GM18505 (cell line): ENCODE measurements around the gene SMIM45.

ENCODE experiments used
- ATAC-seq: cut with Tn5 transposase; IDR thresholded peaks from one replicate; pipeline ENCODE4 v1.9.1; 2021; ENCODE audit not compliant: unreplicated experiment
- POLR2A ChIP-seq: IDR thresholded peaks from 4 replicates; pipeline ENCODE4 v1.6.1; 2011; ENCODE audit warnings: borderline replicate concordance; ENCODE audit not compliant: insufficient read depth, insufficient read length; ENCODE audit errors: extremely low read depth

Gene SMIM45

DNA sequence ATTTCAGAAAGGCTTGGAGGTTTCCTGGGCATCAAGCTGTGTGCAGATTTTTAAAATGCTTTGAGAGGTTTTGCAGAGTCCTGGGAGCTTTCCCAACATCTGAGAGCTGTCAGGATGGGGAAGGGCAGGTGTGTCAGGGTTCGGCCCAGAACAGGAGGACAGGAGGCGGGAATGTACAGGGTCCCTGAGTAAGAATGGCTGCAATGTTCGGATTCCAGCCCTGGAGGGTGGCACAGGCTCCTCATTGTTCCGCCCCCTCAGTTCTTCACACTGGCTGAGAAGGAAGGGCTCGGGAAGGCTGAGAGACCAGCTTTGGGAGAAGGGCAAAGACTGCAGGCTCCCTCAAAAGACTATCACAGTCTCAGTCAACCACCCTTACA, 12.2 kb downstream of the SMIM45 start:
- no peak for ATAC-seq
- no peak for TF ChIP-seq POLR2A

GRCh38 chr22:41966225-41966606, 14.3 kb downstream of the SMIM45 start:
- TF ChIP-seq POLR2A, result no peak
- no peak for ATAC-seq

DNA sequence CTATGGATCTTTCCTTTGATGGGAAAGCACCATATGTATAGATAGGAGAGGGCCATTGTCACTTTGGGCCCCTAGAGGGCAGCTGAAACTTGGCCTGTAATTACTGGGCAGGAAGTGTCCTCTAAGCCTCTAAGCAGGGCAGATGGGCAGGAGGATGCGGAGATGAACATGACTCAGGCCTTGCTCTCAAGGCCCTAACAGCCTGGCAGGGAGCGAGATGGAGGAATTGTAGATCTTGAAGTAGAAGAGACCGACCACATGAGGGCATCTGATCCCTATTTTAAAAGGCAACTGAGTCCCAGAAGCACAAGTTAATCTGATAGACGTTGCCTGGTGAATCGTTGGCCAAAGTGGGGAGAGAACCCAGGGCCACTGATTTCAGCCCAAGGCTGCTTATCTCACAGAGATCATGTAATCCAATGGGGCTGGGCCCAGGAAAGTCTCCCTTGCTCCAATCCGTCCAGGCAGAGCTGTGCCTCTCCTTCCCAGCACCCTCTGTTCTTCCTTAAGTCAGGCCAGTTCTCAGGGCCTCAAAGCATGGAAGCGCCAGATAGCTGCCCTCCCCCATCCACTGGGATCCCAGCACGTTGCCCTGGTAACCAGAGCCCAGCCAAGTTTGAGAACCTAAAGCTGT, 14.8 kb downstream of the SMIM45 start:
- ATAC-seq, result no peak
- TF ChIP-seq POLR2A, result no peak

- TF ChIP-seq POLR2A, result no peak
- ATAC-seq, result no peak
Observed at GRCh38 chr22:41968601-41969000, 16.7 kb downstream of the SMIM45 start.

DNA sequence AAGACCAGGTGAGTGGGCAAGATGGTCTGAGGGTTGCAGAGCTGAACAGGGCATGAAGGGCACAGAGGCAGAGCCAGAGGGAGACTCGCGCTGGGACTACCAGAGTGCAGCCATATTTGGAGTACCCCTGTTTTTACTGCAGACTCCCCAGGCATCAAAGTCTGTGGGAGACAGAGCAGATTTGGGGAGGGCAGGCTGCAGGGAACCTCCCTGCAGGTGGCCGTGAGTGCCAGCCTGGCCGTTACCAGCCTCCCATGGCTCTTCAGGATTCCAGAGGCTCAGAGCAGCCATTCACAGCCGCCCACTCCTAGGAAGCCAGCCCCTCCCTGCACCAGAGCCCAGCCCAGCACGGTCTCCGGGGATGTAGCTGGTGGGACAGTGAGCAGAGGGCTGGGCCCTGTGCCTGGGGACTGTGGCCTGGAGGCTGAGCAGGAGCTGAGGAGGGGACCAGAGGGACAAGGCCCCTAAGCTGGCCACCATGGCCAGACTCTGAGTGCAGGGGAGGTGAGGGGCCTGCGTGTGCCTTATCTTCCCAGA, 17.2 kb downstream of the SMIM45 start, which contains the start of gene SEPTIN3:
Gene SEPTIN3, plus strand, starts transcription at position 334 of the 537 bp plus-strand sequence. CDS start 2,050 bp downstream, outside the sequence.
- no peak for ATAC-seq
- no peak for TF ChIP-seq POLR2A

- no peak for ATAC-seq
- no peak for TF ChIP-seq POLR2A
Observed at GRCh38 chr22:41970601-41971000, 18.7 kb downstream of the SMIM45 start.

DNA sequence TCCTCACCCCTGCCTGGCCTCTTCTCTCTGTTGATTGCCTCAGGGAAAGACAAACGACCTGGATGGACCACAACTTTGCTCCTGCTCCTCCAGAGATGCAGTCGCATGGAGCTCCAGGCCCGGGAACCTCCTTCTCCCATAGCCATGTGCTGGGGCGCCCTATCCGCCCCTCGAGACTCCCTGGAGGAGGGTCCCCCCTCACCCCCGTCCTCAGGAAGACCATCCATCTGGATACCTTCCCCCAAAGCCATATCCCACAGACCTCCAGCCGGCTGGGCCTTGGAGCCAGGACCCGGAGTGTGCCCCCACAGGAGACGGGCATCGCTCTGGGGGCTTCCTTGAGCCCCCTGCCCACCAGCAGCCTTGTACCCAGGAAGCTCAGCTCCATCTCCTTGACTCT, 19.5 kb downstream of the SMIM45 start:
- no peak for TF ChIP-seq POLR2A
- ATAC-seq, result no peak

DNA sequence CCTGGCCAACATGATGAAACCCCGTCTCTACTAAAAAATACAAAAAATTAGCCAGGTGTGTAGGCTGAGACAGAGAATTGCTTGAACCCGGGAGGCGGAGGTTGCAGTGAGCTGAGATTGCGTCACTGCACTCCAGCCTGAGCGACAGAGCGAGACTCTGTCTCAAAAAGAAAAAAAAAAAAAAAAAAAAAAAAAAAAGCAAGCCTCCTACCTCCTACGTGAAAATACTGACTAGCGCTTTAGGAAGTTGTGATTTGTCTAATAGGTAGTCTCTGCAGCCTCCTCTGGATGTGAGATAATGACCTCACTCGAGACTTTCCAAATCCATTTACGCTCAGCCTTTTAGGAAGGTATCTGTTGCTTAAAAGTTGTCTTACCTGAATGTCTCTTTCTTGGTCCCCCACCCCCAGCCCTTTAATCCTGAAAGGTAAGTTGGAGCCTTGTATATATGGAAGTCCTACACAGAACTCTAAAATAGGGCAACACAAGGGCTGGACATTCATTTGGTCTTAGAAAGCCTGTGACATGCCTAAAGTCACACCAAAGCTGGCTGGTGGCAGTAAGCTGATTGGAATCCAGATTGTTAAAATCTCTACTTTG, 22.8 kb downstream of the SMIM45 start:
- ATAC-seq, result no peak
- TF ChIP-seq POLR2A, result no peak

DNA sequence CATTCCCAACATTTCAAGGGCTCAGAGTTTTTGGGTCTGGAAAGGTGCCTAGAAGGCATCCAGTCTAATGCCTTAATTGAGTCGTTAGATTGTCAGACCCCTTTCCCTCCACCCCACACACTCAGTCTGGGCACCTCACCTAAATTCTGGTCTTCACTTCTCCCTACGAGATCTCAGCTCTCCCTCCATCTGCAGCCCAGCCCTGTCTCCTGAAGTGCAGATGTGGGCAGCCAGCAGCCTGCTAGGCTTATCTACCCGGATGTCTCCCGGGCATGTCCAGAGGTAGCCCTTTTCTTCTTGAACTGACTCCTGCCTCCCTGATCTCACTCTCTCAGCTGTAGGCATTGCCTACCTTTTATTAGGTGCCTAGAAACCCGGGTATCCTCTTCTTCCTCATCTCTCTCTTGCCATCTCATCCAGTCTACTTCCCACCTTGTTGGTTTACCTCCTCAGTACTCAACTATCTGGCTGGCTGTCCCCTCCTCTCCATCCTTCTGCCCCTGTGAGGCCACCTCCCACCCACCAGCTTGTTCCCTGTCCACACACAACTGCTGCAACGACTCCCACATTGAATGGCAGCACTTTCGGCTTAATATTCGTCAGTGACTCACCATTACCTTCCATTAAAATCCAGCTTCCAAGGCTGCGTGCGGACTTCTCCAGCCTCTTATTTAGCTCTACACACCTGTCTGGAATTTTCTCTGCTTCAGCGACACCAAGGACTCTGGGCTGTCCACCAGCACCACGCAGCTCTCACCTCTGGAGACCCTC, 23.5 kb downstream of the SMIM45 start:
- no peak for TF ChIP-seq POLR2A
- ATAC-seq, result no peak

DNA sequence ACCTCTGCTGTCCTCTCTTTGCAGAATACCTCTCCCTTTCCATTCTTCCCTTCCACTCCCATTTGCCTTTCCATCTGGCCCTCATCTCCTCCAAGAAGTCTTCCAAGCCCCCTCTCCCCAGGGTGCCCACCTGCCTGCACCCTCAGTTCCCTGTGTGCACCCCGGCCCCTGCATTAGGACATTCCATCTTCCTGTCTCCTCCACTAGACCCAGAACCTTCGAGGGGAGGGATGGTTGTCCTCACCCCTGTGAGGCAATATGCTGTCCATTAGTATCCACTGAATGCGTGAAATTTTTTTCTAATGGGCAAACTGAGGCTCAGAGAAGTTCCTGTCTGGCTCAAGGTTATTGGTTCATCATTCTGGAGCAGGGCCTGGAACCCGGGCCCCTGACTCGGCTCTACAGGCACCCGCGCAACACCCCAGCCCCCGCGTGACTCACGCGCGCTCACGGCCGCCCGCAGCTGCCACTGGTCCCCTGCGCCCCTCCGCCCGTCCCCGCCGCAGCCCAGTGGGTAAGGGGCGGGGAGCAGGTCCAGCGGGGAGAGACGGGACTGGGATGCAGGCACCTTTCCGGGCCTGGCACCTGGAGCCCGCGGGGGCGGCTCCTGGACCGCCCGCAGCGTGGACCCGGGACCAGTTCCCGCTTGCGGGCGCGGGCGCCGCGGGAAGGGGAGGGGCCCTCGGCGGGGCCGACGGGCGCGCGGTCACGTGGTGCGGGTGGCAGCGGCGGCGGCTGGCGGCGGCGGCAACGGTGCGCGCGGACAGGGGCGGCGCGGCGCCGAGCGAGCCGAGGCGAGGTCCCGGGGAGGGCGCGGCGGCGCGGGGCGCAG, 24.3 kb downstream of the SMIM45 start:
- ATAC-seq, result no peak
- no peak for TF ChIP-seq POLR2A

DNA sequence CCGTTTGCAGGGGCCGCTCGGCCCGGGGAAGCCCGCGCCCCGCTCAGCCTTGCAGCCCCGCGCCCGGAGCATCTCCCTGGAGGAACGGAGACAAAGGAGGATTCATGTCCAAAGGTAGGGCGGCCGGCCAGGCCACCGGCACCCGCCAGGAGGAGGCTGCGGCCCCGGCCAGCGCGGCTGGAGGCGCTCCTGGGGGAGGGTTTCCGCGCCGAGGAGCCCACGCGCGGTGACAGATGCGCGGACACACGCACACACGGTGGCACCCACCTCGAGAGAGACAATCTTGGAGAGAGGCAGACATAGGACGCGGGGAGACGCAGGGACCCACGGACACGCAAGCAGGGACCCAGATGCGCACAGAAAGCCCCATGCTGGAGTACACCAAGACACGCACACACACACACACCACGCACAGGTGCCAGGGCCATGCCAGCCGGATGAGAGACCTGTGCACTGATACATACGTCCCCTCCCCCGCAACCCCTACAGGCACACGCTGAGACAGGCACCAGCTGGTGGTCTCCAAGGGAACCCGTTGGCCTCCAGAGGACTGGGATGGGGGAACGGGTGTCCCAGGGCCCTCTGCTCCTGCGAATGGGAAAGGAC, 25.1 kb downstream of the SMIM45 start:
- ATAC-seq, result no peak
- no peak for TF ChIP-seq POLR2A

DNA sequence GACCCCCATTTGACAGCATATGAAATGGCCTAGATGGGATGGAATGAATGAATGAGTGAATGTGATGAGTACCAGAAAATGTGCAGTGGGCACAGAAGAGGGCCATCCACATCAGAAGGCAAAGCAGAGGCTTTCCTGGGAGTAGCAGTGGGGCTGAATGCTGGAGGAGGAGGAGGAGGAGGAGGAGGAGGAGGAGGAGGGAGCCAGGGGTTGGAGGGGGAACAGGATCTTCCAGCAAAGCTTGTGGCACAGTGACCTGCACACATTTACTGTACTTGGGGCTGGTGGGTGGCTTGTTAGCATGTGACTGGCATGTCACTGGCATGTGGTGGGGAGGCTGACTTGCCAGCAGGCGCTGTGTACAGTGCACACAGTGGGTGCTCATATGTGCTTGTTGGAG, 26.8 kb downstream of the SMIM45 start:
- ATAC-seq, result no peak
- TF ChIP-seq POLR2A, result no peak
